Effector CD4-positive, alpha-beta T cell (primary cell): ENCODE data around the gene ORM1.

Experiments used
- DNase-seq: peaks from one replicate; pipeline ENCODE4 v3.0.0-alpha.2; 2020

ORM1 gene

DNA sequence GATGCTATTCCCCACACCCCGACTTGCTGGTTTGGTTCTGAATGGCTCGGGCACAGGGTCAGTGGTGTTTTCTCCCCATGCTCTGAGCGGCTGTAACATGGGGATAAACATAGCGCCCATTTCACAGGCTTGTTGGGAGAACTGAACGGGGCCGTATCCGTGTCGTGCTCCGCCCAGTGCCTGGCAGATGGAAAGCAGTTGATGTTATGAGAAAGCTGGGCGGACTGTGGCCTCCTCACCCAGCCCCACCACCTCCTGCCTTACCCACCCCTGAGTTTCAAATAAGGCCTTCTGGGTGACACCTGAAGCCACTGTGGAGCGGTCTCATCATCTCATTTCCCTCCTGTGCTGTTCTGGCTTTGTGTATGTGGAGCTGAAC, 21.3 kb downstream of the ORM1 start:
- no peak for DNase-seq

- no peak for DNase-seq
Measured at GRCh38 chr9:114344692-114345091, 21.8 kb downstream of the ORM1 start.

- no peak for DNase-seq
Measured at GRCh38 chr9:114345493-114346065, 22.7 kb downstream of the ORM1 start.

- no peak for DNase-seq
Measured at GRCh38 chr9:114346146-114346545, 23.2 kb downstream of the ORM1 start.

- DNase-seq: no peak
Measured at GRCh38 chr9:114347675-114348074, 24.8 kb downstream of the ORM1 start.

DNA sequence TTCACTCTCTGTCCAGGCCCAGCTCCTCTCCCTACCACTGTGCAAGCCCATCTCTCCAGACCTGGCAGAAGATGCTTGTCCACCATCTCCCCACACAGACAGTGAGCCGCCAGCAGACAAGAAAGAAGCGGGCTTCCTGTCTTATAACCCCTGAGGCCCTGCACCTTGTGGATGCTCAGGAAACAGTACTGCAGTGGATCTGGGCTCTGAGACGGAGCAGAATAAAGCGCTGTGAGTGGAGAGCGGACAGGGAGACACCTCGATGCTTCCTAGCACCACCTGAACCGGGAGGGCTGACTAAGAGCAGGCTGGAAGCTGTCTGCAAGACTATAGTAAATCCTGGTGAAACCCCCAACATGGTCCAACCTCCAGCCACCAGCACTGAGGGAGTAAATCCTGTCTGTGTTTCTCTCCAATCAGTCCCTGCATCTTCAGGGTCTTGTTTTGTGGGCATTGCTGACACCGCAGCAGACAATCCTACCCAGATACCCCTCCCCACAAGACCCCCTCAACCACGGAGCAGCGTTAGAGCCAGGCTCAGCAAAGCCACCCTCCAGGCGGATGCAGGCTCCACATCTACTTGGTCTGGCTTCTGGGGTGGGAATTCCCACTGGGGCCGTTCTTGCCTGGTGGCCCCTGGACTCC, 25.5 kb downstream of the ORM1 start:
- DNase-seq: no peak

DNA sequence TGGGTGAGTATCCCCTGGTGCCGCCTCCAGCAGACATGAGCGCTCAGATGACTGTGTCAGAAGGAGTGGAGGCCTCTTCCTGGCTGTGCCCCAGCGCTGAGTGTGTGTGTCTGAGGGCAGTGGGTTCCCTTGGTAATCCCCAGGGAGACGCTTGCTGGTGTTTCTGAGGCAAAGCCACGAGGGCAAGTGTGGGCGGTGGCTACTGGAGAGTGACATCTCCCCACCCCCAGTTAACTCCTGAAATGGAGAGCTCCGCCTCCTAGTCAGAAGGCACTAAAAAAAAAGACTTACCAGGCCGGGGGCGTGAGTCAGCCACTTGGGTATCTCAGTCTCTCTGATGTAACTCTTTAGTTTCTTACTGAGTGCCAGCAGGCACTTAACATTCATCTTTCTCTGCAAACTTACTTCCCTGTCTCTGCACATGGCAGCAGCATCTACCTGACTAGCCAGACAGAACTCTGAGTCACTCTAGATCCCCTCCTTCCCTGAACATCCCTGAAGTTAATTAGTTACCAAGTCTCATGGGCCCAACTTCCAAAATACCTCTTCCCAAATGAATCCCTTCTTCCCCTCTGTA, 26.1 kb downstream of the ORM1 start:
- DNase-seq: peak; percentile 47

GRCh38 chr9:114349713-114350480, 27.0 kb downstream of the ORM1 start:
- DNase-seq: no peak

DNA sequence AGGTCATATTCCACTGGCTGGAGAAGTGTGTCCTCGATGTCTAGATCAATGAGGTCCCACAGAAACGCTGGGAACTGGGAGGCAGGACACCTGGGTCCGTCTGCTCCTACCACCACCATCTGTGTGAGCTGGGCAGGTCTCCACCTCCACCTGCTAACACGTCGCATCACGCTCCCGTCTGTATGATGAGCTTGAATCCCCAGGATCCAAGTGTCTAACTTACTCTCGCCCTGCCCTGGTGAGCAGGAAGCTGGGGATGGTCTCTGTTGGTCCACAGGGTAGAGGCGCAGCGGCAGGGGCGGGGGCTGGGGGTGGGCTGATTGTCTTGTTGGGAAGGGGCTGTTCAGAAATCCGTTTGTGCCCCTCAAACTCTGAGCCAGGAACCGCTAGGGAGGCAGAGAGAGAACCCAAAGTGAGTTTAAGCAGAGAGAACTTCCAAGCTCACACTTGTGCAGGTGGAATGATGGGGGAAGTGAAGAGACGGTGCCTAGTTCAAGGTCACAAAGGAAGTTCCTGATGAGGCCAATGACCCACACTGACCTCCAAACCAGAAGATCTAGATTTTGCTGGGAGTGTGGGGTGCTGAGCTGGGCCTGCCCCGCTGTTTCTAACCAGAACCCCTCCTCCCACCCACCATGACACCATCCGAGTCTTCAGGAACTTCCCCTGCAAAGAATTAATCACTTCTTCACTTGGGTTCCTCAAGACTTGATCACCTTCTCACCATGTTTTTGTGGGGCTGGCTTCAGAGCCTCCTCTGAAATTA, 27.9 kb downstream of the ORM1 start:
- no peak for DNase-seq

GRCh38 chr9:114351932-114352331, 29.0 kb downstream of the ORM1 start:
- no peak for DNase-seq

GRCh38 chr9:114355821-114356220, 32.9 kb downstream of the ORM1 start:
- no peak for DNase-seq

DNA sequence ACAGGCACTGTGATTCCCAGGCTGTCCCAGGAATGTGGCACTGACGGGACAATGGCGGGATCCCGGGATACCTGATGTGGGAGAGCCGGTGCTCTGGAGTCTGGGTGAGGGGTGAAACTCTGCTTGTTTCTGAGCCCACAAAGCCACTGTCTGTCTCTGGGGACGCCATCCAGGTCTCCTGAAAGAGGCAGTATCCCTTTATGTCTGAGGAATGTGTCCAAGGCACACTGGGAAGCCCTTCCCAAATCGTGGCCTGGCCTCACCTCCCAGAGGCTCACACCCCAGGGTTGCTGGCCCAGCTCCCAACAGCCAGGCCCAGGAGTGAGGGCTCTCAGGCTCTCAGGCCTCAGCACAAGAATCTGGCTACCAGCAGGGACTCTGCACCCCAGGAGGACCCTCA, 33.9 kb downstream of the ORM1 start:
- no peak for DNase-seq

- no peak for DNase-seq
Measured at GRCh38 chr9:114357360-114357759, 34.5 kb downstream of the ORM1 start.

DNA sequence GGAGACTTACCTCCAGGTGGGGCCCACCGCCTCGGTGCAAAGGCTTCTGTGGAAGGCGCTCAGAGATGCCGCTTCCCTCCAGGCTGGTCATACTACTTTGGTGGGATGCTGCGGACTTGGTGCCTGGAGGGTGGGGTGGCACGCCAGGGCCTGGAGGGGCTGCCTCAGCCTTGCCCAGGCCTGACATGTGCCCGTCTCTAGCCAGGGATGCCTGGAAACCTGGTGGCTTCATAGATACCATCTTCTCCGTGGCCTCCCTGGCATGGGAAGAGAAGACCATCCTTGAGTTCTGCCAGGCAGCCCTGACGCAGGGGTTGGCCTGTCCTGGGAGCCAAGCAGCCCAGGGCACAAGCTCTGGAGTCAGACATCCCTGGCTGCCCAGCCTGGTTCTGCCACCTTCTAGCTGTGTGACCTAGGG, 35.0 kb downstream of the ORM1 start:
- DNase-seq: no peak

DNA sequence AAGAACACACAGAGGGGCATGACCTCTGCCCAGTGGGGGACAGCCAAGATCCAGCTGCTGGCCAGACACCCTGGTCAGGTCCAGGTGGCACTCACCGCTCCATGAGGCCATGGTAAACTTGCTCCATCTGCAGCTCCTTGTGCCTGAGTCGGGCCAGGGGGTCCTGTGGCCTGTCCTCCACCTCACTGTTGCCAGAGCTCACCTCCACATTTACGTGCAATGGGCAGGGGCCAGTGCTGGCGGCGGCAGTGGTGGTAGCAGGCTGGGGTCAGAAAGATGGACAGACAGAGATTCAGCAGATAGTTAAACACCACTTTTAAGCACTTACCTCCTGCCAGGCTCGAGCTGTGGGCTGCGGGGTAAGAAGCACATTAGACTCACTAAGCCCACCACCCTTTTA, 36.9 kb downstream of the ORM1 start:
- DNase-seq: no peak

DNA sequence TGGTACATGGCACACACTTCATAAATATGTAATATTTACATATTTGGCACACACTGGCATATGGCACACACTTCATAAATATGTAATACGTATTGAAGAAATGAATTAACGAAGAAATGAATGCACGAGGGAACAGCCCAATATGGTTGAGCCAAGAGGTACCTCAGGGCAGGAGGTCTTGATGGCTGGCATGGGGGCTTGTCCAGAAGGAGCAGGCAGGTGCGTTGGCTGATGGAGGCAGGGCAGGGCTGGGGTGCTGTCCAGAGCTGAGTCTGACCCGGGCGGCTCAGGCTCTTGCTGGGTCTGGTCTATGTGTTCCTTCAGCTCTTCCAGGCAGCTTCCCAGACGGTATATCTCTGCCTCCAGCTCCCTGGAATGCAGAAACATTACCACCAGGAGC, 38.6 kb downstream of the ORM1 start:
- no peak for DNase-seq

- DNase-seq: no peak
Measured at GRCh38 chr9:114362394-114362793, 39.5 kb downstream of the ORM1 start.

- no peak for DNase-seq
Measured at GRCh38 chr9:114363424-114363823, 40.5 kb downstream of the ORM1 start.

GRCh38 chr9:114364134-114365041, 41.5 kb downstream of the ORM1 start:
- no peak for DNase-seq

DNA sequence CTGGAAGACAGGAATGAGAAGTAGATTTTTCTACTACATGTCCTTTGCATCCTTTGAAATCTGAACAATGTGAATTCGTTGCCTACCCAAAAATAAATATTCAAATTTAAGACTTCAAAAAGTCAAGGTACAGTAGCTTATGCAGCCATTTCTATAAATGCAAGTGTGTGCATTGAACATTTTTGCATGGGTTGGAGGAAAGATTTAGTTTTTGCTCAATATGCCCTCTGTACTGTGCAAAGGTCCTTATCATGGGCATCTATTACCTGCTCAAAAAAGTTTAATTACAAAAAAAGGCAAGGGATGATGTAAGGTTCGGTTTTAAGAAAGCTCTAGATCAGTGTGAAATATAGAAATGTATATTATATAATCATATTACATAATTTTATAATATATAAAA, 42.3 kb downstream of the ORM1 start:
- DNase-seq: no peak

- DNase-seq: no peak
Measured at GRCh38 chr9:114366334-114367128, 43.6 kb downstream of the ORM1 start.
